HEK293 (cell line): ENCODE data around the gene ENAH.

ENCODE experiments used
- BCL11A ChIP-seq: fragments of 450-650 bp; formaldehyde crosslinking; IDR thresholded peaks from 2 replicates; pipeline ENCODE4 v1.5.1; 2016; ENCODE audit warnings: low read depth, missing biosample characterization, missing genetic modification characterization
- KLF7 ChIP-seq: fragments of 450-650 bp; formaldehyde crosslinking; IDR thresholded peaks from 2 replicates; pipeline ENCODE4 v1.5.1; 2016; ENCODE audit warnings: missing biosample characterization, missing genetic modification characterization, borderline replicate concordance
- PRDM10 ChIP-seq: fragments of 450-650 bp; formaldehyde crosslinking; IDR thresholded peaks from 2 replicates; pipeline ENCODE4 v1.5.1; 2016; ENCODE audit warnings: missing biosample characterization, missing genetic modification characterization
- SP2 ChIP-seq: fragments of 450-650 bp; formaldehyde crosslinking; IDR thresholded peaks from 2 replicates; pipeline ENCODE4 v1.5.1; 2016; ENCODE audit warnings: missing biosample characterization, missing genetic modification characterization
- ZNF10 ChIP-seq: fragments of 450-650 bp; formaldehyde crosslinking; IDR thresholded peaks from 2 replicates; pipeline ENCODE4 v1.5.1; 2017; ENCODE audit warnings: missing biosample characterization, missing genetic modification characterization
- ZNF175 ChIP-seq: fragments of 450-650 bp; formaldehyde crosslinking; IDR thresholded peaks from 2 replicates; pipeline ENCODE4 v1.5.1; 2016; ENCODE audit warnings: missing biosample characterization, missing genetic modification characterization
- ZNF2 ChIP-seq: fragments of 450-650 bp; formaldehyde crosslinking; IDR thresholded peaks from 2 replicates; pipeline ENCODE4 v1.5.1; 2016; ENCODE audit warnings: missing biosample characterization, missing genetic modification characterization
- ZNF202 ChIP-seq: fragments of 450-650 bp; formaldehyde crosslinking; IDR thresholded peaks from 2 replicates; pipeline ENCODE4 v1.5.1; 2016; ENCODE audit warnings: missing biosample characterization, missing genetic modification characterization, borderline replicate concordance
- ZNF214 ChIP-seq: fragments of 450-650 bp; formaldehyde crosslinking; IDR thresholded peaks from 2 replicates; pipeline ENCODE4 v1.5.1; 2017; ENCODE audit warnings: missing biosample characterization, mild to moderate bottlenecking, missing genetic modification characterization, borderline replicate concordance
- ZNF223 ChIP-seq: fragments of 450-650 bp; formaldehyde crosslinking; IDR thresholded peaks from 2 replicates; pipeline ENCODE4 v1.5.1; 2016; ENCODE audit warnings: missing biosample characterization, missing genetic modification characterization
- ZNF248 ChIP-seq: fragments of 450-650 bp; formaldehyde crosslinking; IDR thresholded peaks from 2 replicates; pipeline ENCODE4 v1.5.1; 2017; ENCODE audit warnings: missing biosample characterization, missing genetic modification characterization
- ZNF354C ChIP-seq: fragments of 450-650 bp; formaldehyde crosslinking; IDR thresholded peaks from 2 replicates; pipeline ENCODE4 v1.5.1; 2016; ENCODE audit warnings: missing biosample characterization, missing genetic modification characterization, low read depth, borderline replicate concordance
- ZNF473 ChIP-seq: fragments of 450-650 bp; formaldehyde crosslinking; IDR thresholded peaks from 2 replicates; pipeline ENCODE4 v1.5.1; 2017; ENCODE audit warnings: missing biosample characterization, missing genetic modification characterization
- ZNF510 ChIP-seq: fragments of 450-650 bp; formaldehyde crosslinking; IDR thresholded peaks from 2 replicates; pipeline ENCODE4 v1.5.1; 2018; ENCODE audit warnings: mild to moderate bottlenecking, missing genetic modification characterization, missing biosample characterization; ENCODE audit not compliant: insufficient replicate concordance
- ZNF596 ChIP-seq: fragments of 450-650 bp; IDR thresholded peaks from 2 replicates; pipeline ENCODE4 v1.5.0; 2018; ENCODE audit warnings: missing biosample characterization, mild to moderate bottlenecking, missing genetic modification characterization, moderate library complexity
- ZNF621 ChIP-seq: fragments of 450-650 bp; formaldehyde crosslinking; IDR thresholded peaks from 2 replicates; pipeline ENCODE4 v1.5.1; 2017; ENCODE audit warnings: missing biosample characterization, missing genetic modification characterization
- ZNF664 ChIP-seq: fragments of 450-650 bp; formaldehyde crosslinking; IDR thresholded peaks from 2 replicates; pipeline ENCODE4 v1.5.1; 2016; ENCODE audit warnings: missing biosample characterization, missing genetic modification characterization
- ZNF704 ChIP-seq: fragments of 450-650 bp; formaldehyde crosslinking; IDR thresholded peaks from 2 replicates; pipeline ENCODE4 v1.5.1; 2016; ENCODE audit warnings: missing biosample characterization, missing genetic modification characterization
- ZNF792 ChIP-seq: fragments of 450-650 bp; formaldehyde crosslinking; IDR thresholded peaks from 2 replicates; pipeline ENCODE4 v1.5.1; 2016; ENCODE audit warnings: missing biosample characterization, missing genetic modification characterization
- ZSCAN23 ChIP-seq: fragments of 450-650 bp; formaldehyde crosslinking; IDR thresholded peaks from 2 replicates; pipeline ENCODE4 v1.5.1; 2016; ENCODE audit warnings: missing biosample characterization, missing genetic modification characterization
- ZSCAN30 ChIP-seq: fragments of 450-650 bp; IDR thresholded peaks from 2 replicates; pipeline ENCODE4 v1.5.1; 2018; ENCODE audit warnings: missing biosample characterization, mild to moderate bottlenecking, missing genetic modification characterization, moderate library complexity
- TF ChIP-seq, protein P1 (sequence below): fragments of 450-650 bp; formaldehyde crosslinking; IDR thresholded peaks from 2 replicates; pipeline ENCODE4 v1.5.1; 2016; ENCODE audit warnings: missing biosample characterization, missing genetic modification characterization
- TF ChIP-seq, protein P2 (sequence below): fragments of 450-650 bp; formaldehyde crosslinking; IDR thresholded peaks from 2 replicates; pipeline ENCODE4 v1.5.1; 2016; ENCODE audit warnings: missing biosample characterization, missing genetic modification characterization, borderline replicate concordance
- TF ChIP-seq, protein P3 (sequence below): fragments of 450-650 bp; formaldehyde crosslinking; IDR thresholded peaks from 2 replicates; pipeline ENCODE4 v1.5.1; 2017; ENCODE audit warnings: missing biosample characterization, missing genetic modification characterization
- TF ChIP-seq, protein P4 (sequence below): fragments of 450-650 bp; formaldehyde crosslinking; IDR thresholded peaks from 2 replicates; pipeline ENCODE4 v1.5.1; 2016; ENCODE audit warnings: missing biosample characterization, missing genetic modification characterization

The ENAH gene

GRCh38 chr1:225602590-225603206 is 50.2 kb downstream of the ENAH start (continued):
- TF ChIP-seq, protein P1, sequence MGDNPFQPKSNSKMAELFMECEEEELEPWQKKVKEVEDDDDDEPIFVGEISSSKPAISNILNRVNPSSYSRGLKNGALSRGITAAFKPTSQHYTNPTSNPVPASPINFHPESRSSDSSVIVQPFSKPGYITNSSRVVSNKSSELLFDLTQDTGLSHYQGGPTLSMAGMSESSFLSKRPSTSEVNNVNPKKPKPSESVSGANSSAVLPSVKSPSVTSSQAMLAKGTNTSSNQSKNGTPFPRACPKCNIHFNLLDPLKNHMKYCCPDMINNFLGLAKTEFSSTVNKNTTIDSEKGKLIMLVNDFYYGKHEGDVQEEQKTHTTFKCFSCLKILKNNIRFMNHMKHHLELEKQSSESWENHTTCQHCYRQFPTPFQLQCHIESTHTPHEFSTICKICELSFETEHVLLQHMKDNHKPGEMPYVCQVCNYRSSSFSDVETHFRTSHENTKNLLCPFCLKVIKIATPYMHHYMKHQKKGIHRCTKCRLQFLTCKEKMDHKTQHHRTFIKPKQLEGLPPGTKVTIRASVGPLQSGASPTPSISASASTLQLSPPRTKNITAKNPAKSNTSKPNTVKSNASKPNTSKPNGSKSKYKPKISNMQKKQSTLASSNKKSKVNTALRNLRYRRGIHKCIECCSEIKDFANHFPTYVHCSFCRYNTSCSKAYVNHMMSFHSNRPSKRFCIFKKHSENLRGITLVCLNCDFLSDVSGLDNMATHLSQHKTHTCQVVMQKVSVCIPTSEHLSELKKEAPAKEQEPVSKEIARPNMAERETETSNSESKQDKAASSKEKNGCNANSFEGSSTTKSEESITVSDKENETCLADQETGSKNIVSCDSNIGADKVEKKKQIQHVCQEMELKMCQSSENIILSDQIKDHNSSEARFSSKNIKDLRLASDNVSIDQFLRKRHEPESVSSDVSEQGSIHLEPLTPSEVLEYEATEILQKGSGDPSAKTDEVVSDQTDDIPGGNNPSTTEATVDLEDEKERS, result 0 out of 2 replicates have a peak, but pooled peaks have one; percentile 10
- TF ChIP-seq ZNF473 (tag by site-specific recombination), result no peak
- TF ChIP-seq ZNF621 (tag by site-specific recombination), result no peak
- no peak for TF ChIP-seq ZNF664
- peak; percentile 49 for TF ChIP-seq ZNF510 (tag by site-specific recombination)
- 0 out of 2 replicates have a peak, but pooled peaks have one; percentile 38 for TF ChIP-seq ZNF10 (tag by site-specific recombination)
- TF ChIP-seq ZNF2 (tag by site-specific recombination), result peak; percentile 60
- no peak for TF ChIP-seq ZNF175 (tag by site-specific recombination)
- TF ChIP-seq ZNF792 (tag by site-specific recombination), result no peak
- TF ChIP-seq, protein P2, sequence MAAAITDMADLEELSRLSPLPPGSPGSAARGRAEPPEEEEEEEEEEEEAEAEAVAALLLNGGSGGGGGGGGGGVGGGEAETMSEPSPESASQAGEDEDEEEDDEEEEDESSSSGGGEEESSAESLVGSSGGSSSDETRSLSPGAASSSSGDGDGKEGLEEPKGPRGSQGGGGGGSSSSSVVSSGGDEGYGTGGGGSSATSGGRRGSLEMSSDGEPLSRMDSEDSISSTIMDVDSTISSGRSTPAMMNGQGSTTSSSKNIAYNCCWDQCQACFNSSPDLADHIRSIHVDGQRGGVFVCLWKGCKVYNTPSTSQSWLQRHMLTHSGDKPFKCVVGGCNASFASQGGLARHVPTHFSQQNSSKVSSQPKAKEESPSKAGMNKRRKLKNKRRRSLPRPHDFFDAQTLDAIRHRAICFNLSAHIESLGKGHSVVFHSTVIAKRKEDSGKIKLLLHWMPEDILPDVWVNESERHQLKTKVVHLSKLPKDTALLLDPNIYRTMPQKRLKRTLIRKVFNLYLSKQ, result no peak
- TF ChIP-seq ZNF214 (tag by site-specific recombination), result no peak
- no peak for TF ChIP-seq ZNF248 (tag by site-specific recombination)
- TF ChIP-seq KLF7, result no peak
- no peak for TF ChIP-seq ZNF223 (tag by site-specific recombination)
- TF ChIP-seq ZSCAN30, result no peak
- TF ChIP-seq, protein P3, sequence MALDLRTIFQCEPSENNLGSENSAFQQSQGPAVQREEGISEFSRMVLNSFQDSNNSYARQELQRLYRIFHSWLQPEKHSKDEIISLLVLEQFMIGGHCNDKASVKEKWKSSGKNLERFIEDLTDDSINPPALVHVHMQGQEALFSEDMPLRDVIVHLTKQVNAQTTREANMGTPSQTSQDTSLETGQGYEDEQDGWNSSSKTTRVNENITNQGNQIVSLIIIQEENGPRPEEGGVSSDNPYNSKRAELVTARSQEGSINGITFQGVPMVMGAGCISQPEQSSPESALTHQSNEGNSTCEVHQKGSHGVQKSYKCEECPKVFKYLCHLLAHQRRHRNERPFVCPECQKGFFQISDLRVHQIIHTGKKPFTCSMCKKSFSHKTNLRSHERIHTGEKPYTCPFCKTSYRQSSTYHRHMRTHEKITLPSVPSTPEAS (tag by site-specific recombination), result no peak
- TF ChIP-seq BCL11A (tag by site-specific recombination), result no peak
- TF ChIP-seq ZNF704 (tag by site-specific recombination), result no peak
- no peak for TF ChIP-seq ZNF202
- no peak for TF ChIP-seq ZNF354C (tag by site-specific recombination)
- no peak for TF ChIP-seq ZNF596
- TF ChIP-seq ZSCAN23 (tag by site-specific recombination), result peak; percentile 26; the same call in 1 of the 2 replicates
- TF ChIP-seq, protein P4, sequence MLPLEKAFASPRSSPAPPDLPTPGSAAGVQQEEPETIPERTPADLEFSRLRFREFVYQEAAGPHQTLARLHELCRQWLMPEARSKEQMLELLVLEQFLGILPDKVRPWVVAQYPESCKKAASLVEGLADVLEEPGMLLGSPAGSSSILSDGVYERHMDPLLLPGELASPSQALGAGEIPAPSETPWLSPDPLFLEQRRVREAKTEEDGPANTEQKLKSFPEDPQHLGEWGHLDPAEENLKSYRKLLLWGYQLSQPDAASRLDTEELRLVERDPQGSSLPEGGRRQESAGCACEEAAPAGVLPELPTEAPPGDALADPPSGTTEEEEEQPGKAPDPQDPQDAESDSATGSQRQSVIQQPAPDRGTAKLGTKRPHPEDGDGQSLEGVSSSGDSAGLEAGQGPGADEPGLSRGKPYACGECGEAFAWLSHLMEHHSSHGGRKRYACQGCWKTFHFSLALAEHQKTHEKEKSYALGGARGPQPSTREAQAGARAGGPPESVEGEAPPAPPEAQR (tag by site-specific recombination), result no peak
- TF ChIP-seq SP2 (tag by site-specific recombination), result no peak
- TF ChIP-seq PRDM10, result no peak
